Measurements from ENCODE around the gene FAM107B.

GRCh38 chr10:14498326-14498725, 276.4 kb downstream of the FAM107B start:
- TF ChIP-seq, protein P1, sequence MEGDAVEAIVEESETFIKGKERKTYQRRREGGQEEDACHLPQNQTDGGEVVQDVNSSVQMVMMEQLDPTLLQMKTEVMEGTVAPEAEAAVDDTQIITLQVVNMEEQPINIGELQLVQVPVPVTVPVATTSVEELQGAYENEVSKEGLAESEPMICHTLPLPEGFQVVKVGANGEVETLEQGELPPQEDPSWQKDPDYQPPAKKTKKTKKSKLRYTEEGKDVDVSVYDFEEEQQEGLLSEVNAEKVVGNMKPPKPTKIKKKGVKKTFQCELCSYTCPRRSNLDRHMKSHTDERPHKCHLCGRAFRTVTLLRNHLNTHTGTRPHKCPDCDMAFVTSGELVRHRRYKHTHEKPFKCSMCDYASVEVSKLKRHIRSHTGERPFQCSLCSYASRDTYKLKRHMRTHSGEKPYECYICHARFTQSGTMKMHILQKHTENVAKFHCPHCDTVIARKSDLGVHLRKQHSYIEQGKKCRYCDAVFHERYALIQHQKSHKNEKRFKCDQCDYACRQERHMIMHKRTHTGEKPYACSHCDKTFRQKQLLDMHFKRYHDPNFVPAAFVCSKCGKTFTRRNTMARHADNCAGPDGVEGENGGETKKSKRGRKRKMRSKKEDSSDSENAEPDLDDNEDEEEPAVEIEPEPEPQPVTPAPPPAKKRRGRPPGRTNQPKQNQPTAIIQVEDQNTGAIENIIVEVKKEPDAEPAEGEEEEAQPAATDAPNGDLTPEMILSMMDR (IDR thresholded peaks at IDR 0.05) = no peak
- no peak for TF ChIP-seq POLR2A (IDR thresholded peaks at IDR 0.05)

Data from thyroid gland (tissue), 4 donors.